ENCODE measurements around the gene SLC22A2.

Gene SLC22A2

GRCh38 chr6:160274871-160275510, 16.4 kb upstream of the SLC22A2 start:
- FAIRE-seq (no peak), DNase-seq (ENCODE audit: insufficient read length, low spot score) (no peak)
- no peak for TF ChIP-seq CTCF (IDR thresholded peaks at IDR 0.05; ENCODE audit: insufficient read depth, missing control alignments)

GRCh38 chr6:160273750-160274149, 15.1 kb upstream of the SLC22A2 start:
- no peak for FAIRE-seq
- DNase-seq (ENCODE audit: insufficient read length, low spot score): no peak
- no peak for TF ChIP-seq CTCF (IDR thresholded peaks at IDR 0.05; ENCODE audit: insufficient read depth, missing control alignments)

GRCh38 chr6:160273196-160273595, 14.6 kb upstream of the SLC22A2 start:
- DNase-seq (ENCODE audit: insufficient read length, low spot score): no peak
- FAIRE-seq: no peak
- TF ChIP-seq CTCF (IDR thresholded peaks at IDR 0.05; ENCODE audit: insufficient read depth, missing control alignments): no peak

- no peak for FAIRE-seq
- no peak for TF ChIP-seq CTCF (IDR thresholded peaks at IDR 0.05; ENCODE audit: insufficient read depth, missing control alignments)
These were observed 14.1 kb upstream of the SLC22A2 start for GRCh38 chr6:160272707-160273106.

GRCh38 chr6:160270347-160270746, 11.7 kb upstream of the SLC22A2 start:
- FAIRE-seq: no peak
- TF ChIP-seq CTCF (IDR thresholded peaks at IDR 0.05; ENCODE audit: insufficient read depth, missing control alignments): no peak

More at GRCh38 chr6:160272707-160273106, 14.1 kb upstream of the SLC22A2 start:
- DNase-seq (ENCODE audit: insufficient read length, low spot score): no peak

GRCh38 chr6:160269771-160270170, 11.2 kb upstream of the SLC22A2 start:
- no peak for DNase-seq (ENCODE audit: insufficient read length, low spot score)

More at GRCh38 chr6:160270347-160270746, 11.7 kb upstream of the SLC22A2 start:
- DNase-seq (ENCODE audit: insufficient read length, low spot score): no peak

More at GRCh38 chr6:160269771-160270170, 11.2 kb upstream of the SLC22A2 start:
- TF ChIP-seq CTCF (IDR thresholded peaks at IDR 0.05; ENCODE audit: insufficient read depth, missing control alignments): no peak
- no peak for FAIRE-seq
